ENCODE measurements around the gene LARGE1.

DNA sequence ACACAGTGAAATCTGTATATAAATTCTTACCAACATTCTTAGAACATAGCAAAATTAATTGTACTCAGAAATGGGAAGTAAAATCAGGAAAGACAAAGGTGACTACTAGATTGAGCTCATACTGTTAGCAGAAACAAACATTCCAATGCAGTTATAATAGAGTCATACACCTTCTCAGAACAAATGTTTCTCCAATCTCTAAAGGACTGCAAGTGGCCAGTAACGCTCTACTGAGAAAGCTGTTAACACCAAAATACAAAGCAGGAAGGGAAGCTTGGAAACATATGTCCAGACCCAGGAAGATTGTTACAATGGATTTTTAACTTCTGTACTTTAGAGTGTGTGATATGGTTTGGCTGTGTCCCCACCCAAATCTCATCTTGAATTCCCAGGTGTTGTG lies 341.5 kb downstream of the LARGE1 start:
- TF ChIP-seq EZH2 (IDR thresholded peaks at IDR 0.05; ENCODE audit: insufficient read depth, poor library complexity, severe bottlenecking), result no peak
- TF ChIP-seq EZH2phosphoT487 (IDR thresholded peaks at IDR 0.05; ENCODE audit: insufficient read depth, low read depth), result no peak

All from GM23248 (cell line).